Left ventricle myocardium superior (tissue), 1 donor: Measurements from ENCODE around the gene TAS2R43. TPM values are rescaled to one million over a fixed set of nuclear protein-coding genes. Genes with fewer than 3 reads are reported as not detected.
"Not testable (repeated sequence)": the region's sequence is repeated elsewhere in the genome, so short reads cannot be mapped to it uniquely, and the experiment has no call there.

Experiments
- ATAC-seq: fragments of 200-7000 bp; cut with Tn5 transposase; one replicate; pipeline ENCODE4 v1.9.1; 2020; ENCODE audit warnings: mild to moderate bottlenecking, moderate library complexity
- DNase-seq: peaks from one replicate; pipeline ENCODE4 v3.0.0-alpha.2; 2020
- intact Hi-C: fragments of 100-400 bp; cut with micrococcal nuclease; formaldehyde crosslinking; loops from one replicate; pipeline ENCODE4 v1.11.0; 2022
- total RNA-seq: library from RNA; stranded (reverse); fragmentation: NEBNext Ultra II Directional; extraction: Animal tissue kit (Norgen Biotek cat#: 25700); gene quantifications from one replicate; pipeline ENCODE4 v1.2.1, GENCODE V29; 2021
- donor health status: DM: no; HTN: yes; CAD: no; lungs with severe emphysema.

TAS2R43 gene
- total RNA-seq, 1 donor from 2014 or later, result not detected

DNA sequence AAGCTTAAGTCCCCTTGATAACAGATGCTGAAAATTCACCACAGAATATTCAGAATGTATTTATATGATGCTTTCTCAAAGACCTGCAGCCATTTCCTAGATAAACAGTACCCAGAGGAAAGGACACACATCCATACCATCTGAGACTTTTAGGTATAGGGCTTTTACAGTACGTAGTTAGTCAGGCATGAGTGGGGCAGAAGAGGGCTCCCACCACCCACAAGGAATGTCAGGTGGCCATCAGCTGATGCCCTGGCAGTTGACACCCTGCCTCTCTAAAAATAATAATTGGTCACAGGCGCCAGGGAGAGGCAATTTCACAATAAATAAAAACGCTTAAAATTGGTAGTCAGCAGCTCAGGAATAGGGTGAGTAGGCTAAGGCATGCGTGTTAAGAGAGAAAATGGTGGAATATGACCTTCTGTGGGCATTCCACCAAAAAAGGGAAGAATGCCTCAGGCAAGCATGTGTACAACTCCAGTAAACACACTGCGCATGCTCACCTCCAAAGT is 22.2 kb downstream of the TAS2R43 start:
- DNase-seq (no peak), ATAC-seq (no peak)
- intact Hi-C loops, result no loop called here

DNA sequence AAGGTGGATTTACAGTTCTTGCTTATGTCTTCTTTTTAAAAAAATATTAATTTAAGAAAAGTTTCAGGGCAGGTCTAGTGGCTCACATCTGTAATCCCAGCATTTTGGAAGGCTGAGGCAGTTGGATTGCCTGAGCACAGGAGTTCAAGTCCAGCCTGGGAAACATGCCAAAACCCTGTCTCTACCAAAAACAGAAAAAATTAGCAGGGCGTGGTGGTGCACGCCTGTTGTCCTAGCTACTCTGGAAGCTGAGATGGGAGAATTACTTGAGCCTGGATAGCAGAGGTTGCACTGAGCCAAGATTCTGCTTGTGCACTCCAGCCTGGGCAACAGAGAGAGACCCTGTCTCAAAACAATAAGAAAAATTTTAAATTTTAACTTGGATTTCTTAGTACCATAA is 24.6 kb downstream of the TAS2R43 start:
- intact Hi-C loops, result no loop called here

DNA sequence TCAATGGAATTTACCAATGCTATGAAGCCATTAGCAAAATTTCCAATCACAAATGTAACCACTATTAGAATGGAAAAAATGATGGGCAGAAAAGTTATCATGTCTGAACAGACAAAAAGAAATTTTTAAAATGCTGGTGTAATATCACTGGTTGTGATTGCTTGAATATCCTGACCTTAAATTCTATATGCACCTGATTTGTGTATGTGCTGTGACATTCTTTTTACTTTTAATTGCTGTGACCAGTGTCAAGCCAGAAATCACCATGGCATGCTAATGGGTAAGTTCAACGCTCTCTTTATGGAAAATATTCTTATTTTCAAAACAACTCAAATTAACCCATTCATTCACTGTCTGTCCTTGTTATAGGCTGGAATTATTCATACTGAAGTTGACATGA is 29.9 kb downstream of the TAS2R43 start, which contains the start of gene TAS2R46:
Gene TAS2R46, minus strand, starts transcription at position 101 of the 400 bp plus-strand sequence. Its CDS starts 0 bp downstream, at position 101.
- ATAC-seq, DNase-seq, intact Hi-C loops: not testable (repeated sequence)

More for the DNA sequence above, 24.6 kb downstream of the TAS2R43 start:
- no peak for DNase-seq
- peak; percentile 97 for ATAC-seq

DNA sequence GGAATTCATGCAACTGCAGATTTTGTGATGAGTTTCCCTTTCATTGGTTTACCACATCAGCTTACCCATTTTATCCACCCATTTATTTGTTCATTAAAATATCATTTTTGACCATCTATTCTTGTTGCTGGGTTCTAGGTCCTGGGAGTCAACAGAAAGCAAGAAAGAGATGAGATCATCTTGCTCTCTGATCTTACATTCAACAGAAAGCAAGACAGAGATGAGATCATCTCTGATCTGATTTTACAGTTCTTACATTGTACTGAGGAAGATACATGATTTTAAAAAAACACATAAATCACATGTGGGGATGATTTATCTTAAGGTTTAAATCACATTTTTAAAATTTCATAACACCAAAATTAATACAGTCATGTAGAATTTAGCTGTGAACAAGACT is 32.3 kb downstream of the TAS2R43 start:
- intact Hi-C loops, result no loop called here
- no peak for DNase-seq

DNA sequence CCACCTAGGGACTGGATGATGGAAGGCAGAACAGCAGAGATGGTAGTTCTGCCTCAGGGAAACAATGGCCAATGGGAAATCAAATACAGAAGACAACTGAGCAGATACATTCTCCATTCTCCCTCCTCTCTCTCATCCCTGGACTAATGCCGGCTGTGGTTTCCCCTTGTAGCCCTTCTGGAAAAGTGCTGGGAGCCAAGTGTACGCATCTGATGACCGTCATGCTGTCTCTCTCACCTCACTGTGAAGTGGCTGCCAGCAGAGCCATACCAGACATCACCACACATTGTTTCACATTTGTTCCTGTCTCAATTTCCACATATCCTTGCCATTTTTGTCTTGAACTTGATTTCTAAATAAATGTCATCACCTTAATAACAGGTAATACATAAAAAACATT is 33.1 kb downstream of the TAS2R43 start:
- peak; percentile 98 for ATAC-seq
- intact Hi-C loops, result no loop called here
- DNase-seq, result no peak

More for the DNA sequence above, 32.3 kb downstream of the TAS2R43 start:
- no peak for ATAC-seq

DNA sequence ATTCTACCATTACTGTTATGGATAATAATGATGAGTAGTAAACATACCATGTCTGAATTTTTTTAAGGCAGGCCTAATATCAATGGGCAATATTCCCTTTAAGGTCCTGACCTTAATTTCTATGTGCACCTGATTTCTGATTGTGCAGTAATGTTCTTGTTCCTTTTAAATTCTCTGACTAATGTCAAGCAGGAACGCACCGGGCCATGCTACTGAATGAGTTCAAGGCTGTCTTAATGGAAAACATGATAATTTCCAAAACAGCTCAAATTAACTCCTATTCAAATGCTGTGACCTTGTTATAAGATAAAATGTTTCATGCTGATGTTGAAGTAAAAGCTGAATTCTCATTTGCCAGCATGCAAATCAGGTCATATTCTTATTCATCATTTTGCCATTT is 36.8 kb downstream of the TAS2R43 start:
- ATAC-seq (no peak), DNase-seq (no peak)
- intact Hi-C loops, result no loop called here

DNA sequence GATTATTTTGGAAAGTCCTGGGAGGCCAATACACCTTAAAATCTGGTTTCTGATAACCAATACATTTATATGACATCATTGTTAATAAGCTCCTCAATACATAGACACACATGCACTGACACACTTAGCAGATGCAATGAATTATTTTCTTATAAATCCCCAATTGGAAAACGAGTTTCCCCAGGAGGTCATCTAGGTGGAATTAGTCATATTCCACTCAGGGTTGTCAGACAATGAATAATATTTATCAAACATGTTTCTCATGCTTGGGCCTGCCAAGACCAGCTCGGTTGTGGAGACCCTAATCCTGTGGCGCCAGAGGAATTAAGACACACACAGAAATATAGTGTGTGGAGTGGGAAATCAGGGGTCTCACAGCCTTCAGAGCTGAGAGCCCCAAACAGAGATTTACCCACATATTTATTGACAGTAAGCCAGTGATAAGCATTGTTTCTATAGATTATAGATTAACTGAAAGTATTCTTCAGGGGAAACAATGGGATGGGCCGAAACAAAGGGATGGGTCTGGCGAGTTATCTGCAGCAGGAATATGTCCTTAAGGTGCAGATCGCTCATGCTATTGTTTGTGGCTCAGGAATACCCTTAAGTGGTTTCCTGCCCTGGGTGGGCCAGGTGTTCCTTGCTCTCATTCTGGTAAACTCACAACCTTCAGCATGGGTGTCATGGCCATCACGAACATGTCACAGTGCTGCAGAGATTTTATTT is 42.1 kb downstream of the TAS2R43 start:
- ATAC-seq, intact Hi-C loops, DNase-seq: not testable (repeated sequence)

DNA sequence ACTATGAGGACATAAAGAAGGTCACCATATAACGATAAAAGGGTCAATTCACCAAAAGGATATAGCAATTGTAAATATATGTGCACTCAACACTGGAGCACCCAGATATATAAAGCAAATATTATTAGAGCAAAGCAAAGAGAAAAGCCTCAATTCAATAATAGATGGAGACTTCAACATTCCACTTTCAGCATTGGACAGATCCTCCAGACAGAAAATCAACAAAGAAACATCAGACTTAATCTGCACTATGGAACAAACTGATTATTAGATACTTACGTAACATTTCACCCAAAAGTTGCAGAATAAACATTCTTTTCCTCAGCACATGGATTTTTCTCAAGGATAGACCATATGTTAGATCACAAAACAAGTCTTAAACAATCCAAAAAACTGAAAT is 50.7 kb downstream of the TAS2R43 start:
- ATAC-seq, DNase-seq, intact Hi-C loops: not testable (repeated sequence)

Other genes starting within 250 kb of the TAS2R43 start
- 0.94 TPM for gene PRR4, start 242.8 kb downstream of the TAS2R43 start, total RNA-seq
- 3.8 TPM for gene PRH1, start 208.1 kb downstream of the TAS2R43 start, total RNA-seq
- gene TAS2R13, start 182.8 kb downstream of the TAS2R43 start, total RNA-seq, result 0.30 TPM
- not detected for gene PRH2, start 163.1 kb downstream of the TAS2R43 start, total RNA-seq
- 0.45 TPM for gene TAS2R14, start 153.1 kb downstream of the TAS2R43 start, total RNA-seq
- gene TAS2R50, start 105.4 kb downstream of the TAS2R43 start, total RNA-seq, result 0.25 TPM
- gene TAS2R20, start 94.0 kb downstream of the TAS2R43 start, total RNA-seq, result 0.42 TPM
- gene TAS2R19, start 69.7 kb downstream of the TAS2R43 start, total RNA-seq, result 0.77 TPM
- 0.67 TPM for gene TAS2R31, start 60.9 kb downstream of the TAS2R43 start, total RNA-seq
- gene TAS2R46, start 30.0 kb downstream of the TAS2R43 start, total RNA-seq, result 0.27 TPM
- 0.72 TPM for gene TAS2R30, start 42.3 kb upstream of the TAS2R43 start, total RNA-seq
- 13.7 TPM for gene SMIM10L1, start 78.9 kb upstream of the TAS2R43 start, total RNA-seq
- not detected for gene TAS2R42, start 94.6 kb upstream of the TAS2R43 start, total RNA-seq
- not detected for gene PRB3, start 177.4 kb upstream of the TAS2R43 start, total RNA-seq
- gene PRB4, start 218.1 kb upstream of the TAS2R43 start, total RNA-seq, result not detected